H9 (cell line): ENCODE results near the gene EQTN. TPM values are rescaled to one million over a fixed set of nuclear protein-coding genes. Genes with fewer than 3 reads are reported as not detected.
A peak's percentile ranks its signal among the peaks of the same experiment; 100 is the strongest.

Experiments used
- DNase-seq: peaks from one replicate; pipeline ENCODE4 v3.0.0-alpha.2; 2017
- H2AFZ ChIP-seq: one replicate; pipeline ENCODE4 v1.6.1; 2013; ENCODE audit warnings: mild to moderate bottlenecking, low read length, control low read depth, moderate library complexity
- H2AK5ac ChIP-seq: 2 replicates; pipeline ENCODE4 v1.6.1; 2013; ENCODE audit warnings: low read length, control low read depth, mixed read lengths; ENCODE audit not compliant: insufficient read length
- H2BK120ac ChIP-seq: one replicate; pipeline ENCODE4 v1.6.1; 2013; ENCODE audit warnings: low read depth, mild to moderate bottlenecking, low read length, control low read depth, inconsistent platforms; ENCODE audit not compliant: poor library complexity, severe bottlenecking
- H2BK12ac ChIP-seq: 2 replicates; pipeline ENCODE4 v1.6.1; 2013; ENCODE audit warnings: low read length, control low read depth, mixed read lengths, low read depth; ENCODE audit not compliant: insufficient read length
- H2BK15ac ChIP-seq: 2 replicates; pipeline ENCODE4 v1.6.1; 2013; ENCODE audit warnings: low read depth, low read length, control low read depth
- H2BK20ac ChIP-seq: one replicate; pipeline ENCODE4 v1.6.1; 2013; ENCODE audit warnings: low read depth, mild to moderate bottlenecking, low read length, control low read depth, inconsistent platforms; ENCODE audit not compliant: poor library complexity, severe bottlenecking
- H2BK5ac ChIP-seq: 2 replicates; pipeline ENCODE4 v1.6.1; 2013; ENCODE audit warnings: low read length, control low read depth, mixed read lengths; ENCODE audit not compliant: insufficient read length
- H3K14ac ChIP-seq: 2 replicates; pipeline ENCODE4 v1.6.1; 2013; ENCODE audit warnings: low read length, control low read depth; ENCODE audit not compliant: insufficient read depth
- H3K18ac ChIP-seq: 2 replicates; pipeline ENCODE4 v1.6.1; 2013; ENCODE audit warnings: low read depth, mild to moderate bottlenecking, mixed read lengths, low read length, control low read depth; ENCODE audit not compliant: insufficient read length
- H3K23ac ChIP-seq: 2 replicates; pipeline ENCODE4 v1.6.1; 2013; ENCODE audit warnings: low read length, control low read depth, mixed read lengths, low read depth; ENCODE audit not compliant: insufficient read length
- H3K23me2 ChIP-seq: 2 replicates; pipeline ENCODE4 v1.6.1; 2013; ENCODE audit warnings: low read depth, mild to moderate bottlenecking, mixed read lengths, low read length, control low read depth; ENCODE audit not compliant: insufficient read length, poor library complexity, severe bottlenecking
- H3K27ac ChIP-seq: 2 replicates; pipeline ENCODE4 v1.5.1; 2013; ENCODE audit warnings: low read length, control low read depth, mixed read lengths, low read depth; ENCODE audit not compliant: insufficient read length
- H3K27me3 ChIP-seq: 2 replicates; pipeline ENCODE4 v1.6.1; 2013; ENCODE audit warnings: low read length, control low read depth, inconsistent platforms; ENCODE audit not compliant: insufficient read depth
- H3K4ac ChIP-seq: 2 replicates; pipeline ENCODE4 v1.6.1; 2013; ENCODE audit warnings: low read depth, mild to moderate bottlenecking, control low read depth, inconsistent platforms, low read length, moderate library complexity
- H3K4me1 ChIP-seq: 2 replicates; pipeline ENCODE4 v1.6.1; 2013; ENCODE audit warnings: low read length, control low read depth, inconsistent platforms; ENCODE audit not compliant: insufficient read depth
- H3K4me2 ChIP-seq: 2 replicates; pipeline ENCODE4 v1.6.1; 2013; ENCODE audit warnings: low read length, control low read depth, mixed read lengths; ENCODE audit not compliant: insufficient read length, insufficient read depth
- H3K56ac ChIP-seq: 2 replicates; pipeline ENCODE4 v1.6.1; 2013; ENCODE audit warnings: low read depth, mild to moderate bottlenecking, mixed read lengths, low read length, control low read depth; ENCODE audit not compliant: insufficient read length
- H3K79me1 ChIP-seq: 2 replicates; pipeline ENCODE4 v1.6.1; 2013; ENCODE audit warnings: low read depth, mild to moderate bottlenecking, moderate library complexity, low read length, control low read depth, inconsistent platforms; ENCODE audit not compliant: insufficient read depth, poor library complexity, severe bottlenecking
- H3K79me2 ChIP-seq: 2 replicates; pipeline ENCODE4 v1.6.1; 2013; ENCODE audit warnings: low read length, control low read depth, inconsistent platforms; ENCODE audit not compliant: insufficient read depth
- H3K9ac ChIP-seq: 2 replicates; pipeline ENCODE4 v1.6.1; 2013; ENCODE audit warnings: low read length, control low read depth, mixed read lengths; ENCODE audit not compliant: insufficient read length; ENCODE audit errors: extremely low read depth
- H3K9me3 ChIP-seq: one replicate; pipeline ENCODE4 v1.6.1; 2013; ENCODE audit warnings: low read depth, low read length, inconsistent platforms; ENCODE audit not compliant: control insufficient read depth
- H3T11ph ChIP-seq: one replicate; pipeline ENCODE4 v1.6.1; 2013; ENCODE audit warnings: mild to moderate bottlenecking, low read length, control low read depth, inconsistent platforms
- H4K20me1 ChIP-seq: one replicate; pipeline ENCODE4 v1.6.1; 2013; ENCODE audit not compliant: control insufficient read depth, insufficient read length, insufficient read depth
- H4K5ac ChIP-seq: 2 replicates; pipeline ENCODE4 v1.6.1; 2013; ENCODE audit warnings: low read depth, mild to moderate bottlenecking, mixed read lengths, low read length, control low read depth; ENCODE audit not compliant: insufficient read length
- H4K8ac ChIP-seq: replicated peaks from 2 replicates; pipeline ENCODE4 v1.6.1; 2013; ENCODE audit warnings: low read length, control low read depth, mixed read lengths, low read depth; ENCODE audit not compliant: insufficient read length
- H4K91ac ChIP-seq: 2 replicates; pipeline ENCODE4 v1.6.1; 2013; ENCODE audit warnings: low read depth, mild to moderate bottlenecking, moderate library complexity, mixed read lengths, low read length, control low read depth; ENCODE audit not compliant: insufficient read length
- H3K27ac Mint-ChIP-seq, 3 experiments: 2 replicates in 2 of 3; 3 replicates in 1 of 3; pipeline ENCODE4 v1.8.0; 2020 to 2021; ENCODE audit warnings: mixed read lengths in 3 of 3, mild to moderate bottlenecking in 1 of 3, moderate library complexity in 1 of 3
- H3K27me3 Mint-ChIP-seq: 2 replicates; pipeline ENCODE4 v1.8.0; 2021; ENCODE audit warnings: low read depth, mild to moderate bottlenecking, moderate library complexity, mixed read lengths
- H3K36me3 Mint-ChIP-seq, 3 experiments: 2 replicates in 2 of 3; 3 replicates in 1 of 3; pipeline ENCODE4 v1.8.0; 2020 to 2021; ENCODE audit warnings: low read depth in 3 of 3, mixed read lengths in 3 of 3; ENCODE audit not compliant: insufficient read depth in 1 of 3
- H3K4me1 Mint-ChIP-seq, 2 experiments: 2 replicates each; pipeline ENCODE4 v1.8.0; 2020; ENCODE audit warnings: mixed read lengths in 2 of 2
- H3K4me3 Mint-ChIP-seq, 2 experiments: 2 replicates in 1 of 2; 3 replicates in 1 of 2; pipeline ENCODE4 v1.8.0; 2020 to 2021; ENCODE audit warnings: mild to moderate bottlenecking in 2 of 2, mixed read lengths in 2 of 2, moderate library complexity in 1 of 2
- H3K9me3 Mint-ChIP-seq, 2 experiments: 2 replicates in 1 of 2; 3 replicates in 1 of 2; pipeline ENCODE4 v1.8.0; 2020; ENCODE audit warnings: mild to moderate bottlenecking in 2 of 2, mixed read lengths in 2 of 2, moderate library complexity in 1 of 2
- WGBS: extraction: QIAGEN DNeasy Blood & Tissue Kit; methylation state at CpG from one replicate; pipeline ENCODE4 v1.1.7; 2013; ENCODE audit warnings: missing lambda C conversion rate, low lambda C conversion rate, mixed read lengths; ENCODE audit not compliant: insufficient read length; ENCODE audit errors: extremely low coverage; 5-methylcytosine and 5-hydroxymethylcytosine counted together
- total RNA-seq: library from RNA; stranded (reverse); gene quantifications from 2 replicates; pipeline ENCODE4 v1.2.1, GENCODE V29; 2021
- TF ChIP-seq, protein P1 (sequence below): fragments of 200-600 bp; sonication (generic); conservative IDR thresholded peaks from 3 replicates; pipeline ENCODE4 v1.8.0; 2021; ENCODE audit warnings: antibody characterized with exemption, mild to moderate bottlenecking

Gene EQTN
- total RNA-seq, 1 experiment from 2014 or later: not detected

DNA sequence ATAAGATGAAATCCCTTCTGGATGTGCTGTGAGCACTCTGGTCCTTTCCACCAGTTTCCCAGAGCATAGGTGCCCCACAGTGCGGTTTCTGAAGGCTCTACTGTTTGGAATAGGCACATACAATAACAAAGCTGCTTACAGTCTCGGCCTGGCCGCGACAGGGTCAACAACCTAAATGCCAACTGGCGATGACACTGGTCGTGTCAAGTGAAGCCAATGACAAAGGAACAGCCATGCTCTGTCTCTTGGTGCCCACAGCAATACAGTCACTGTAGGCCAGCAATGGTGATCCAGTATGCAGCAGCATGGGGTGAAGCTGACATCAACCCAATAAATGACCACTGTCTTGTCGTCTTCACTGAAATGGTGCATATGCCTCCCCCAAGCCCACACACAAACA is 47.8 kb upstream of the EQTN start:
- no peak overlapping the region for H2BK15ac ChIP-seq
- Mint-ChIP-seq H3K9me3 (peaks cover 12 to 14% of the 10 kb centered on the region in 2 experiments), H3K36me3 (peaks cover 13 to 16% (median 14%) of the 10 kb centered on the region in 3 experiments), H3K27me3 (no peaks in the 10 kb centered on the region), H3K4me3 (no peak overlapping the region), H3K4me1 (peaks cover 30 to 37% of the 10 kb centered on the region in 2 experiments), H3K27ac (peak overlapping the region in 1 of 3 experiments; percentile 55; a peak in 1 of 7 replicates)
- no peaks in the 10 kb centered on the region; the same call in 1 of the 2 replicates for H3K27me3 ChIP-seq
- no peak overlapping the region for H2BK120ac ChIP-seq
- no peak overlapping the region for H3K56ac ChIP-seq
- no peak overlapping the region for H4K8ac ChIP-seq
- no peak overlapping the region for H3K4ac ChIP-seq
- H2AK5ac ChIP-seq: no peak overlapping the region
- no peaks in the 10 kb centered on the region for H3K79me1 ChIP-seq
- H2BK20ac ChIP-seq: no peak overlapping the region
- no peak overlapping the region for H3K4me2 ChIP-seq
- H2BK12ac ChIP-seq: no peak overlapping the region
- H3K14ac ChIP-seq: no peak overlapping the region
- no peaks in the 10 kb centered on the region for H3K9me3 ChIP-seq
- no peak overlapping the region for H4K91ac ChIP-seq
- H3K18ac ChIP-seq: no peak overlapping the region
- no peaks in the 10 kb centered on the region for H3K23me2 ChIP-seq
- no peak for DNase-seq
- no peak overlapping the region for H4K5ac ChIP-seq
- no peak overlapping the region for H2BK5ac ChIP-seq
- no peak overlapping the region for H3K23ac ChIP-seq
- H2AFZ ChIP-seq: no peak overlapping the region
- no peak overlapping the region for H3K27ac ChIP-seq
- WGBS: no CpG with 5 or more reads among the region's 7 CpGs
- H3K79me2 ChIP-seq: no peaks in the 10 kb centered on the region
- H3K4me1 ChIP-seq: peaks cover 13% of the 10 kb centered on the region
- TF ChIP-seq, protein P1, sequence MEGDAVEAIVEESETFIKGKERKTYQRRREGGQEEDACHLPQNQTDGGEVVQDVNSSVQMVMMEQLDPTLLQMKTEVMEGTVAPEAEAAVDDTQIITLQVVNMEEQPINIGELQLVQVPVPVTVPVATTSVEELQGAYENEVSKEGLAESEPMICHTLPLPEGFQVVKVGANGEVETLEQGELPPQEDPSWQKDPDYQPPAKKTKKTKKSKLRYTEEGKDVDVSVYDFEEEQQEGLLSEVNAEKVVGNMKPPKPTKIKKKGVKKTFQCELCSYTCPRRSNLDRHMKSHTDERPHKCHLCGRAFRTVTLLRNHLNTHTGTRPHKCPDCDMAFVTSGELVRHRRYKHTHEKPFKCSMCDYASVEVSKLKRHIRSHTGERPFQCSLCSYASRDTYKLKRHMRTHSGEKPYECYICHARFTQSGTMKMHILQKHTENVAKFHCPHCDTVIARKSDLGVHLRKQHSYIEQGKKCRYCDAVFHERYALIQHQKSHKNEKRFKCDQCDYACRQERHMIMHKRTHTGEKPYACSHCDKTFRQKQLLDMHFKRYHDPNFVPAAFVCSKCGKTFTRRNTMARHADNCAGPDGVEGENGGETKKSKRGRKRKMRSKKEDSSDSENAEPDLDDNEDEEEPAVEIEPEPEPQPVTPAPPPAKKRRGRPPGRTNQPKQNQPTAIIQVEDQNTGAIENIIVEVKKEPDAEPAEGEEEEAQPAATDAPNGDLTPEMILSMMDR: no peak
- H3T11ph ChIP-seq: no peak overlapping the region
- H4K20me1 ChIP-seq: no peaks in the 10 kb centered on the region
- no peak overlapping the region for H3K9ac ChIP-seq
